ENCODE data around the gene DYNC2H1. TPM values are rescaled to one million over a fixed set of nuclear protein-coding genes. Genes with fewer than 3 reads are reported as not detected.

Gene DYNC2H1
- polyA plus RNA-seq, 1 donor (not counting 4 experiments of a cell fraction or from before 2014, with no cell fraction given): 18.5 TPM

DNA sequence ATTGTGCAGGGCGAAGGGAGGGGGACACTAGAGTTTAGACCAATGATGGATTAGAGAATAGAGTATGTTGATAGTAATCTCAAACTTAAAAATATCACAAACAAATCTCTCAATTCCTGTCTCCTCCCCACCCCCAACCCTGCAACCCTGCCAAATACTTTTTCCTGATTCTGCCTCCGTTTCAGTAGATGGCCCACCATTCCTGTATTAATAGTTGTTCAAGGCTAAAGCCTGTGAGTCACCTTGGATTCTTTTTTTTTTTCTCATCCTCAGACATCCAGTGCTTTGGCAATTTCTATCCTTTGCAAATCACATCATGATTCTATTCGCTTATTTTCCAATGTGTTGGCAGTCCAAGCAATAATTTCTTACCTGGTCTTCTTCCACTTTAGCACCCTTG is 207.9 kb downstream of the DYNC2H1 start:
- Histone ChIP-seq H3K79me2 (ENCODE audit: control insufficient read depth, insufficient read depth, low read length) (no peaks in the 10 kb centered on the region), H3K27me3 (ENCODE audit: control insufficient read depth, extremely low read depth, insufficient read depth, low read length) (no peaks in the 10 kb centered on the region), H4K20me1 (ENCODE audit: control insufficient read depth, extremely low read depth, insufficient read depth, low read length) (no peaks in the 10 kb centered on the region), H3K9ac (ENCODE audit: control insufficient read depth, extremely low read depth, insufficient read depth, low read length) (no peak overlapping the region), H3K9me3 (ENCODE audit: control insufficient read depth, low read depth, low read length) (no peaks in the 10 kb centered on the region), H2AFZ (ENCODE audit: control insufficient read depth, low read length) (no peak overlapping the region), H3K4me3 (ENCODE audit: control insufficient read depth in 2 of 3, extremely low read depth in 1 of 3, insufficient read depth in 2 of 3, low read depth in 1 of 3, low read length in 3 of 3) (no peak overlapping the region), H3K36me3 (ENCODE audit: control insufficient read depth in 2 of 2, extremely low read depth in 1 of 2, insufficient read depth in 2 of 2, low read length in 2 of 2) (peaks cover 0 to 3% of the 10 kb centered on the region in 2 experiments), H3K9me1 (ENCODE audit: control insufficient read depth, extremely low read depth, insufficient read depth, low read length) (no peaks in the 10 kb centered on the region), H3K27ac (ENCODE audit: control insufficient read depth, insufficient read depth, low read length) (no peak overlapping the region), H3K4me1 (ENCODE audit: control insufficient read depth, extremely low read depth, insufficient read depth, low read length) (peaks cover 7% of the 10 kb centered on the region), H3K4me2 (ENCODE audit: control insufficient read depth, extremely low read depth, insufficient read depth, low read depth, low read length) (peak overlapping the region; percentile 14)
- FAIRE-seq (no peak), DNase-seq (ENCODE audit: low read depth, low spot score) (no peak)
- dilution Hi-C loops (cut with MboI; ENCODE audit: extremely low pct_ligation_motif_present, low sequenced_read_pairs): no loop called here
- TF ChIP-seq EZH2 (IDR thresholded peaks at IDR 0.05; ENCODE audit: low read length) (no peak), CTCF (optimal IDR thresholded peaks at IDR 0.05 in 1 of 3, IDR thresholded peaks at IDR 0.05 in 1 of 3, conservative IDR thresholded peaks at IDR 0.05 in 1 of 3; ENCODE audit: extremely low read depth in 1 of 3, insufficient read depth in 2 of 3, low read length in 3 of 3) (no peak)

DNA sequence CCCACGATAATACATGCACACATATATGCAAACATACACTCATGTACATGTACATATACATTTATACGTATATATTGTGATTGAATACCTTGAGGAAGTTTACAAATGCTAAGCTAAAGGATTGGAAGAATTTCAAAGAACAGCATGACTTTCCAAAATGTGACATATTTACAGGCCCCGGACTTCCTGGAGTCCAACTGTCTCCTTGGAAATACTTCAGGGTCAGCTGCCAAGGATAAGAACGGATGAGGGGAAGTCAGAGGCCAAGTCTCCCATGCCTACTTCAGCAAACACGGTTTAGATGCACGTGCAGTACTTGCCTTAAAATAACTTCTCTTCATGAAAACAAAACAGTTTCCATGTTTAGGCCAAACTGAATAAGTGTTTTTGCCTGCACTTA is 213.6 kb downstream of the DYNC2H1 start:
- FAIRE-seq: no peak

More for the DNA sequence above, 213.6 kb downstream of the DYNC2H1 start:
- no peak for TF ChIP-seq CTCF (optimal IDR thresholded peaks at IDR 0.05 in 1 of 3, IDR thresholded peaks at IDR 0.05 in 1 of 3, conservative IDR thresholded peaks at IDR 0.05 in 1 of 3; ENCODE audit: extremely low read depth in 1 of 3, insufficient read depth in 2 of 3, low read length in 3 of 3)
- TF ChIP-seq EZH2 (IDR thresholded peaks at IDR 0.05; ENCODE audit: low read length): no peak
- Histone ChIP-seq H3K4me1 (ENCODE audit: control insufficient read depth, extremely low read depth, insufficient read depth, low read length) (no peaks in the 10 kb centered on the region), H3K9me1 (ENCODE audit: control insufficient read depth, extremely low read depth, insufficient read depth, low read length) (no peaks in the 10 kb centered on the region), H3K4me3 (ENCODE audit: control insufficient read depth in 2 of 3, extremely low read depth in 1 of 3, insufficient read depth in 2 of 3, low read depth in 1 of 3, low read length in 3 of 3) (no peak overlapping the region), H3K27me3 (ENCODE audit: control insufficient read depth, extremely low read depth, insufficient read depth, low read length) (no peaks in the 10 kb centered on the region), H3K27ac (ENCODE audit: control insufficient read depth, insufficient read depth, low read length) (no peak overlapping the region), H3K9me3 (ENCODE audit: control insufficient read depth, low read depth, low read length) (no peaks in the 10 kb centered on the region), H3K79me2 (ENCODE audit: control insufficient read depth, insufficient read depth, low read length) (no peaks in the 10 kb centered on the region), H3K4me2 (ENCODE audit: control insufficient read depth, extremely low read depth, insufficient read depth, low read depth, low read length) (no peak overlapping the region), H2AFZ (ENCODE audit: control insufficient read depth, low read length) (no peak overlapping the region), H3K36me3 (ENCODE audit: control insufficient read depth in 2 of 2, extremely low read depth in 1 of 2, insufficient read depth in 2 of 2, low read length in 2 of 2) (peaks cover 3 to 9% of the 10 kb centered on the region in 2 experiments), H3K9ac (ENCODE audit: control insufficient read depth, extremely low read depth, insufficient read depth, low read length) (no peak overlapping the region), H4K20me1 (ENCODE audit: control insufficient read depth, extremely low read depth, insufficient read depth, low read length) (no peaks in the 10 kb centered on the region)
- dilution Hi-C loops (cut with MboI; ENCODE audit: extremely low pct_ligation_motif_present, low sequenced_read_pairs): no loop called here
- DNase-seq (ENCODE audit: low read depth, low spot score): no peak
